Measurements from ENCODE around the gene BIRC7.

The BIRC7 gene

DNA sequence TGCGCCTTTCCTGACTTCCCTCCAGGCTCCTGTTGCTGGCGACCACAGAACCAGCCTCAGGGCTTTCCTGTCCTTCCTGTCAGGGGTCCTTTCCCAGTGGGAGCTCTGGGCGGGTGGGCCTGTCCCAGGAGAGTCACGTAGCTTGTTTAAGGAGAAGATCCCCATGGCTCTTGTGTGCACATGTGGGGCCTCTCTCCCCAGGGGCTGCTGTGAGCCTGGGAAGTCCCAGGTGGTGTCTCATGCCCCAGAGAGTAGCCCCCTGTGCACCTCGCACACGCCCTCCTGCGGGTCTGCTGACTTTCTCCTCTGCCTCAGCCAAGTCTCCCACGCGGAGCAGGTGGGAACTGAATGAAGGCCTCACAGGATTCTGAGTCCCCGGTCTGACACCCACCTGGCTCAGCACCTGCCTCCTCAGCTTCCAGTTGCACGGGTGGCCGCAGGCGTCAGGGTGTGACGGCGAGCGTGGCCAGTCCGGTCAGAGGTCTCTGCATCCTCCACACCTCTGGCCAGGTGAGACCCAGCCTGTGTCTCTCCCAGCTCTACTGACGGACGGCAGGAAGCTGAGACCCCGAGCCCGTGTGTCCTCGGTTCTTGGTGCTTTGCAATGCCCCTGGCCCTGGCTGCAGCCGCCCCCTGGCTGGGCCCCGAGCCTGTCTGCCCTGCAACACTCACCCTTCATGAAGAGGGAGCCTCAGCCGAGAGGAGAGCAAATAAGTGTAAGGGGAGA lies 24.2 kb downstream of the BIRC7 start:
- in situ Hi-C loops (cut with HindIII; ENCODE audit: low sequenced_read_pairs), result loop anchor here (5.0 to 10.0 kb wide), 2 partner anchors 37 to 55 kb away; no protein-coding TSS in a partner anchor

DNA sequence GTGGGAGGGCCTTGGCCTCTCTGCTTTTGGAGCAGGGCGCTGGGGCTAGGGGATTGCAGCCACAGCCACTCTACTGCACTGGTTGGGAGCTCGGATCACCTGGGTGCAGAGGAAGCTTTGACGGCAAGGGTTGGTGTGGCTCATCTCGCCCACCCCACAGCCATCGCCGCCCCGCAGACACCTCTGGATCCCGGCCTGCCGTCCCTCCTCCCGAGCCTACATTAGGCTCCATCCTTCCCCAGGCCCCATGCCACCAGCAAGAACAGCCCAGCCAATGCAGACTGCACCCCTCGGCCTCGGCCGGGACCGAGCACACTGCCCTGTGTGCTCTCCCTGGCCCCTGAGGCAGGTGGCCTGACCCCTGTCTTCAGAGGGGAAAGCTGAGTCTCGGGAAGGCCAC lies 24.8 kb downstream of the BIRC7 start:
- in situ Hi-C loops (cut with HindIII; ENCODE audit: low sequenced_read_pairs), result loop anchor here (10.0 kb wide), 1 partner anchor 56 kb away; no protein-coding TSS in a partner anchor

DNA sequence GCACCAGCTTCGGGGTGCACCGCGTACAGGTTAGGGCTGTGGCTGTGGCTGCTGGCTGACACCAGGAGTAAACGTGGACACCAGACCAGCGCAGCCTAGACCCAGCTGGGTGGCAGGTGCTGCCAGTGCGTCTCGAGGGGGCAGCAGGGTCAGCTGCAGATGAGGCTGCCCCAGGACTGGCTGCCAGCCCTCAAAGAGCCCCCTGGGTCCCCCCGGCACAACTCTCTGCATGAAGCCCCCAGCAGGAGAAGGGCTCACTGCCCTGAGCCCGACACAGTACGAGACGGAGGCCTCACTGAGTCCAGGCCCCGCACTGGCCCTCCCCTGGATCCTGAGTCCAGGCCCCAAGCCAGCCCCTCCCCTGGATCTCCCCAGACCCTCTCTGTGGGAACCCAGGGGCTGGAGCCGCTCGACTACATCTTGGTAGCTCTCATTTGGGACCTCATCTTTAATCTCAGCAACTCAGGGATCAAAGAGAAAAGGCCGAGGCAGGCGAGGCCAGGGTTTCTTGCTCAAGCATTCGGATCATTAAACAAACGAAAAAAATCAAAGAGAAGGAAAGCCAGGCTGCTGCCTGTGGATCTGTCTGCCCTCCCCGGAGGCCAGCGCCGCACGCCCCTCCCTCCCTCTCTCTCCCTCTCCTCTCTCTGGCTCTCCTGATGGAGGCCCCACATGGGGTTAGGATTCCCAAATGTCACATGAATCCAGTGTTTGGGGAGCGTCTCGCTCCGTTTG lies 25.5 kb downstream of the BIRC7 start:
- in situ Hi-C loops (cut with HindIII; ENCODE audit: low sequenced_read_pairs), result loop anchor here (10.0 kb wide), 1 partner anchor 56 kb away; no protein-coding TSS in a partner anchor

DNA sequence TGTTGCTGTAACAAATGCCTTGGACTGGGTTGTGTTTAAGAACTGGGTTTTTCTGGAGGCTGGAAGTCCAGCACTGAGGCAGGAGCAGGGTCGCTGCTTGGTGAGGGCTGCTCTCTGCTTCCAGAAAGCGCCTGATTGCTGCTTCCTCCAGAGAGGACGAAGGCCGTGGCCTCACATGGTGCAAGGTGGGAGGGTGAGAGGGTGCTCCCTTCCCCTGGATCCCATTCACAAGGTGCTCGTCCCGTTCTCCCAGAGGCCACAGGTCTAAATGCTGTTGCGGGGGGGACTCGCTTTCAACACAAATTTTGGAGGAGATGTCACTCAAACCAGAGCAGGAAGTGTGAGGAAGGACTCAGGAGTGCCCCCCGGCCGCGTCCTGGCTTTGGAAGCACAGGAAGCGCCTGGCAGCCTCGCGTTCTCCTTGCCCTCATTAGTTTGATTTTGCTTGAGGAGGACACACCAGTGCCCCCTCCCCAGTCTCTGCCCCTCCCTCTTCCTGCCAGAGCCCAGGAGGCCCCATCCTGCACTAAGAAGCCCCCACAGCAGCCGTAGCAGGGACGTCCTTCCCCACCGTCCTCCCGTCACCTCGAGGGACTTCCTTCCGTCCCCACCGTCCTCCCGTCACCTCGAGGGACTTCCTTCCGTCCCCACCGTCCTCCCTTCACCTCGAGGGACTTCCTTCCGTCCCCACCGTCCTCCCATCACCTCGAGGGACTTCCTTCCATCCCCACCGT lies 26.3 kb downstream of the BIRC7 start:
- in situ Hi-C loops (cut with HindIII; ENCODE audit: low sequenced_read_pairs), result loop anchor here (10.0 kb wide), 1 partner anchor 57 kb away; no protein-coding TSS in a partner anchor

DNA sequence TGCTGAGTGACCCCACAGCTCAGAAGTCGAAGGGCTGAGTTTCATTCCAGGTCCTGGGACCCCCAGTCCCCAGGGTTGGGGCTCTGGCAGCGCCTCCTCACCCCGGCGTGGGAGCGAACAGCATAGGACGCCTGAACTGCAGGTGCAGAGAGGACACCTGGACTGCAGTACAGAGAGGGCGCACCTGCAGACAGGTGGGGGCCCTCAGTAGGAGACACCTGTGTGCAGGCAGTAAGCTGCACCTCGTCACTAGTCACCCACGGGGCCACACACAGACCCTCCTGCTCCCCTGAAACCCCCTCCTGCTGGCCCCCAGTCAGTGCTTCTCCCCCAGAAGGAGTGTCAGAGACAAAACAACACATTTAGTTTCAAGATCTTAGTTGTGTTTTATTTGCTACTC lies 27.1 kb downstream of the BIRC7 start:
- in situ Hi-C loops (cut with HindIII; ENCODE audit: low sequenced_read_pairs), result loop anchor here (10.0 kb wide), 1 partner anchor 58 kb away; no protein-coding TSS in a partner anchor

DNA sequence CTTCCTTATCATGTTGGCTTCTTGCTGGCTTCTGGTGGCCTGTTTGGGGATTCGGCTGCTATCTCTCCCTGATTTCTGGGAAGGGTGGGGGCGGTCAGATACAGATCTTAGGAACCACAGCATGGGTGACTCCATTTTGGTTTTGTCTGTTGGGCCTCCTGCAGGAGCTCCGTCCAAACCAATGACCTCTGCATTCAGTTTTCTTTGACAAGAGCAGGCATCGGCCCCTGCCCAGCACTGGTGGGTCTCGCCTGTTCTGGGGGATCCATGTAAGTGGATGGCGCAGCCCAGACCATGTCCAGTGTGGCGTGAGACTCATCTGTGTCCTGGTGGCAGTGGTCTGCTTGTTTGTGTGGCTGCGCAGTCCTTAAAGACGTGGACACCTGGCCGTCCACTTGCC lies 28.3 kb downstream of the BIRC7 start:
- in situ Hi-C loops (cut with HindIII; ENCODE audit: low sequenced_read_pairs), result loop anchor here (10.0 kb wide), 1 partner anchor 59 kb away; no protein-coding TSS in a partner anchor

DNA sequence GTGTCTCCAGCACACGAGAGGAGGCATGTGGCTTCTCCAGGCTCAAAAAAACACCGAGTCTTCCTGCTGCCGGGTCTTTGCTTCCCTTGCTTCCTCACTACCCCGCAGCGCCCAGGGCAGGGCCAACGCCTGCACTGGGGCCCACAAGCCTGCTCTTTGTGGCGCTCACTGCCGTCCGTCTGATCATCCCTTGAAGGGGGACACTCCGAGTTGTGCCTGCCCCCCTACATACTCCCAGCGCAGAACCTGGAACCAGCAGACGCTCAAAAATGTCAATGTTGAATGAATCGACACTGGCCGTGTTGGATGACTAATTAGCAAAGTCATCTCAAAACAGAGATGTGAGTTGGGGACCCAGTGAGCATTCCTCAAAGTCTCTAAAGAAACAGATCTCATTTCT lies 28.8 kb downstream of the BIRC7 start:
- in situ Hi-C loops (cut with HindIII; ENCODE audit: low sequenced_read_pairs), result loop anchor here (10.0 kb wide), 1 partner anchor 60 kb away; no protein-coding TSS in a partner anchor

DNA sequence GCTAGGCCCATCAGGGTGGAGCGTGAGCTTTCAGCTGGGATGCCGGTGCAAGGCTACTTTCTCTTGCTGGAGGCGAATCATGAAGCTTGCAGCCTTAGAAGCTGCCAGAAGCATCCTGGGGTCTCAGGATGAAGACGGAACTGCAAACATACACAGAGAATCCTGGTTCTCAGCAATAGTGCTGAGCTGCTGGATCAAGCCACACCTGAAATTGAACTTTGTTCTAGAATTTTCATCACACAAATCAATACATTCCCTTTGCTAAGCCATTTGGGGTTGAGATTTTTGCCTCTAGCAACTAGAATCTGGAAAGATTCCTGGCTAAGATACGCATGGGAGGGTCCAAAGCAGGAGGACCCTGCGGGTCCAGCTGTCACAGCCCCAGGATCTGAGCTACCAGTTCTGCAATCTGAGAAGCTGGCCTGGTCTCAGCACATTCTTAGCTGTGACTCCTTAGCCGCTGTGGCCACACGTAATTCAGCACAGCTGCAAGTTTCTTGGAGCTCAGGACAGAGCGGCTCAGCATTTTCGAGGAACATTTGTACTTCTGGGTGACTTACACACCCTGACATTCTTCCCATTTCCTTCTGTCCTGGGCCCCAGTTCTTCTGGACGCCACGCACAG lies 30.3 kb downstream of the BIRC7 start:
- in situ Hi-C loops (cut with HindIII; ENCODE audit: low sequenced_read_pairs), result loop anchor here (10.0 kb wide), 1 partner anchor 61 kb away; no protein-coding TSS in a partner anchor

DNA sequence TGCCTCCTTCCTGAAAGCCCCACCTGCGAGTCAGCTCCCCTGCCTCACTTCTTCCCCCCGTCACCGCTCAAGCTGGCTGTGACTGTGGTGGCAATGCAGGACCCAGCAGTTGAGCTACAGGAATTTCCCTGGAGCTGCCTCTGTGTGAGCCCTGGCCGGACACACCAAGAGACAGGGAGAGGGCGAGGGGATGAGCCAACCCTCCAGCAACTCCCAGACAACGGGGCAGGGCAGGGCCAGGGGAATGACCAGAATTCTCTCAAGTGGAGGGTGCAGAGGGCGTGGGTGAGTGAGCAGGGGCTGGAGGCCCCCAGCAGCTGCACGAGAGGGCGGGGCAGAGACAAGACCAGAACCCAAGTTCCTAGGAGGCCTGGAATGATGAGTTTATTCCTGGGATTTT lies 32.0 kb downstream of the BIRC7 start:
- in situ Hi-C loops (cut with HindIII; ENCODE audit: low sequenced_read_pairs), result loop anchor here (10.0 kb wide), 1 partner anchor 63 kb away; no protein-coding TSS in a partner anchor

DNA sequence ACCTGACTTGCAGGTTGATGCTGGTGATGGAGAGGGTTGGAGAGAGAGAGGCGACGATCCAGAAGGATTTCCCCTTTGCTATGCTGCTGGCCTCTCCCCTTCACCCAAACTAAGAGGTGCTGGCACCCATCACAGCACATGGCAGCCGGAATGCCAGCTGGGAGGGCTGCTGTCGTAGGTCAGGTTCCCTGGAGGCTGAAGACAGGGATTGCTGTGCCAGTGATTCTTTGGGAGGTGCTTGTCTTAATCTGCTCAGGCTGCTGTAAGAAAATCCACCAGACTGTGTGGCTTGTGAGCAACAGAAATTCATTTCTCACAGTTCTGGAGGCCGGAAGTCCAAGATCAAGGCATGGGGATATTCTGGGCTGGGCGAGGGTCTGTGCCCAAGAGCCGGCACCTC lies 32.6 kb downstream of the BIRC7 start:
- in situ Hi-C loops (cut with HindIII; ENCODE audit: low sequenced_read_pairs), result loop anchor here (10.0 kb wide), 1 partner anchor 63 kb away; no protein-coding TSS in a partner anchor

DNA sequence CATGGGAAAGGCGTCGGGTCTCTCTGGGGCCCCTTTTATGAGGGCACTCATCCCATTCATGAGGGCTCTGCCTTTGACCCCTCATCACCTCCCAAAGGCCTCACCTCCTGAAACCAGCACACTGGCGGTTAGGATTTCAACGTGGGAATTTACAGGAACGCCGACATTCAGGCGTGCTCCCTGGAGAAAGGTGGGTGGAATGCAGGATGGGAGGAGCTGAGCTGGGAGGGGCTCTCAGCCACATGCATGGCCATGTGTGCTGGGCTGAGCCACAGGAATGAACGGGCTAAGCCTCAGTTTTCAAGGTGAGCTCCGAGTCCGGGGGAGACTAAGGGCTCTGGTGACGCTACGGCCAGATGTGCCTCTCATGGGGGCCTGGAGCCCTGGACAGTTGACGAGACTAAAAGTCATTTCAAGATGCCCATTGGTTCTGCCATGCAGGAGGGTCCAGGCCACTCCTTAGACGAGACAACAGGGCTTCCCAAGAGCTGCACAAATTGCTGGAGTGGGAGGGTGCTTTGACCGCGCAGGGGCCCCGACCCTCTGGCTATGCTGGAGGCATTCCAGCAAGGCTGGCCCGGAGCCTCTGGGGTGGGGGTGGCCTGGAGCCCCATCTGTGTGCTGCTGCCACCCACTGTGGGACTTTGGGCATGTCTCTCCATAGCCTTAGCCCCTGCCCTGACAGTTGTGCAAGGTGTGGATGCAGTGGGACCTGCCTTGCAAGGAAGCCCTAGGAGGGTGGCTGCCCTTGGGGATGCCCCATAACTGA lies 33.1 kb downstream of the BIRC7 start:
- in situ Hi-C loops (cut with HindIII; ENCODE audit: low sequenced_read_pairs), result loop anchor here (10.0 kb wide), 1 partner anchor 64 kb away; no protein-coding TSS in a partner anchor

DNA sequence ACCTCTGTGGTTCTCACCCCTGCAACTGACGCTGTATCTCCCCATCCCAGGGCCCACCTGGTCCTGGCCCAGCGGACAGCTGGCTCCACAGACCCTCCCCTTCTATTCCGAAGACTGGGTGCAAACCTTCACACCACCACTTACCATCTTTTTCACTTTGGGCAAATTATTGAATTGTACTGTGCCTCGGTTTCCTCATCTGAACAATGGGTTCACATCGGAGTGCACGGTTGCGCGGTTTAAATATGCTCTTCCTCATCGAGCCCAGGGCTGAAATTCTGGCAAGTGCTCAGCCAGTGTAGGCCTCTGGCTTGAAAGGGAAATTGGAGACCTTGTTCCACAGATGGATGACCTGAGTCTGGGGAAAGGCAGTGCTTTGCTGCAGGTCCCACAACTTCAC lies 34.0 kb downstream of the BIRC7 start:
- in situ Hi-C loops (cut with HindIII; ENCODE audit: low sequenced_read_pairs), result loop anchor here (10.0 kb wide), 1 partner anchor 65 kb away; no protein-coding TSS in a partner anchor

DNA sequence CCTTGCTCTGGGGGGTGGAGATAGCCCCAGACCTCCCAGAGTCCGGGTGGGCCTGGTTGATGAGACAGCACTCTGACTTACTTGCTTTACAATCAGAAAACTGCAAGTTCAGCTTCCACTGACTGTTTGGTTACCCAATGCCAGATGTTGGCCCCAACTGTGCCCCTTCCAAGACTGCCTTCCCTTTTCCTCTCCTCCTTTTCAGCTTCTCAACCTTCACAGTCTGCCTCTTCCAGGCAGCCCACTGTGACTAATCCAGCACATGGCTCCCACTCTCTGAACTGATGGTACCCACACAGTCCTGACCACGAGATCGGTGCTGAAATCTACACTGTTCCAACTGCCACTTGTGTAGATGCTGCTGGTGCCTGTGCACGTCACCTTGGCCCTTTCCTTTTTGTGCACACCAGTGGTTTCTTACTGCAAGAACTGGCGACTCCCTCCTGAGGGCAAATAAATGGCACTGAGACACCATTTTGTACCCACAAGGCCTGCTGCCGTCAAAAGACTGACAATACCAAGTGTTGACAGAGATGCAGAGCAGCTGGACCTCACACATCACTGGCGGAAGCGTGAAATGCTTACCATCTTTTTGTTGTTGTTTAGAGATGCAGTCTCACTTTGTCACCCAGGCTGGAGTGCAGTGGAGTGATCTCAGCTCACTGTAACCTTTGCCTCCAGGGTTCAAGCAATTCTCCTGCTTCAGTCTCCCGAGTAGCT lies 35.1 kb downstream of the BIRC7 start:
- in situ Hi-C loops (cut with HindIII; ENCODE audit: low sequenced_read_pairs), result no loop called here

DNA sequence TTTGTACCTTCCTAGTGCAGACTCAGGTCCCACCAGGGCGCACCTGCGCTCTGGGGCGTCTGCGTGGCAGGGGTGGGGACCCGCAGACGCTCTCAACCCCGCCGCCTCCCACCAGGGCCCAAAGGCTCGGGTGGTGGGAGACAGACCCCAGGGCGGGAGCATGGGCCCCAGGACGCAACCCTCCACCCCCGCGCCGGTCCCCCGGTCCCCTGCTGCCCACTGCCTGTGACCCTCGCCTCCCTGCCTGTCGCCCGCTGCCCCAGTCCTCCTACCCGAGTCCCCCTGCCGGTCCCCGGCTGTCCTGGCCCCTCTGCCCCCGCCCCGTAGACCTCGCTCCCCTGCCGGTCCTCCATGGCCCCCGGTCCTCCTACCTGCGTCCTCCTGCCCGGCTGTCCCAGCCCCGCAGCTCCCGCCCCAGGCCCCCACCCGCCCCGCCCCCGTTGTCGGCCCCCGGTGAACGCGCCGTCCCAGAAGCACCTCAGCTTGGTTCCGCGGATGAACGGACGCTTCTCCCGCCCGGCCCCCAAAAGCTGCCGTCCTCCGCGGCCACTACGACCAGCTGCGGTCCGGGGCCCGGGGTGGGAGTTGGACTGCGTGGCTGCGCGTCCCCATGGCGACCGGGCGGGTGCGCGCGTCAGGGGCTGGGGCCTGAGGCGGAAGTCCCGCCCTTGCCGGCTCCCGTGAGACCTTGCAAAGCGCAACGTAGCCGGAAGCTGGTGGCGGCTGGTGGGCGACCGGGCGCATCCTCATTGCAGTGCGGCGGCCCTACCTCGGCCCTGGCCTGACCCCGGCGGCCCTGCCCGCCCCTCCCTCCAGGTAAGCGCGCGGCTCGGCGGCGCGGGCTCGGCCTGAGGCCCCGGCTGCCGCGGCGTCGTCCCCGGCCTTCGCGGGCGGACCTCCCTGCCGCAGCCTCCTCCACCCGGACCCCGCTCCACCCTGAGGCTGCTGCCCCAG lies 36.7 kb downstream of the BIRC7 start, which contains the start of gene ARFGAP1:
TSS of gene ARFGAP1 (plus strand) at position 709 of the 954 bp plus-strand sequence. CDS start 2,768 bp downstream, outside the sequence.
- in situ Hi-C loops (cut with HindIII; ENCODE audit: low sequenced_read_pairs), result no loop called here

DNA sequence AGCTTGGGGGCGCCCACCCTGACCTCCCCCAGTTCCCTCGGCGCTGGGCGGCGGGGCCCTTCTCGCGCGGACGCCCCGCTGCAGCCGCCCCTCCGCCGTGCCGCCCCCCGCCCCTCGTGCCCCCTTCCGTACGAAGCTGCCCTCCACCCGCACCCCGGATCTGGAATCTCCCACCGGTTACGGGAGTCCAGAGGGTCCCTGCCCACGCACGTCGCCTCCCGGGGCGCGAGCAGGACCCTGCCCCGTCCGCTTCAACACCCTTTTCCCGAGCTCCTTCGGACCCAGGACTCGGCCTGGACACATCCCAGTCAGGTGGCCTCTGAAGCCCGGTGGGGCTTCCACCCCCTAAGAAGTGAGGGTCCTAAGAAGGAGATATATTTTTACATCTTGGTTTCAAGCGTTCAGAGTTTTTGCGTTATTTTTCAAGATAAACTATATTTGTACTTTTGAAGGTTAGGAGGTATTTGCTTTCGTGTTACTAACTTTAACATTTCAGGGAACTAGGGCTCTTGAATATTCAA lies 37.4 kb downstream of the BIRC7 start:
- in situ Hi-C loops (cut with HindIII; ENCODE audit: low sequenced_read_pairs), result no loop called here

DNA sequence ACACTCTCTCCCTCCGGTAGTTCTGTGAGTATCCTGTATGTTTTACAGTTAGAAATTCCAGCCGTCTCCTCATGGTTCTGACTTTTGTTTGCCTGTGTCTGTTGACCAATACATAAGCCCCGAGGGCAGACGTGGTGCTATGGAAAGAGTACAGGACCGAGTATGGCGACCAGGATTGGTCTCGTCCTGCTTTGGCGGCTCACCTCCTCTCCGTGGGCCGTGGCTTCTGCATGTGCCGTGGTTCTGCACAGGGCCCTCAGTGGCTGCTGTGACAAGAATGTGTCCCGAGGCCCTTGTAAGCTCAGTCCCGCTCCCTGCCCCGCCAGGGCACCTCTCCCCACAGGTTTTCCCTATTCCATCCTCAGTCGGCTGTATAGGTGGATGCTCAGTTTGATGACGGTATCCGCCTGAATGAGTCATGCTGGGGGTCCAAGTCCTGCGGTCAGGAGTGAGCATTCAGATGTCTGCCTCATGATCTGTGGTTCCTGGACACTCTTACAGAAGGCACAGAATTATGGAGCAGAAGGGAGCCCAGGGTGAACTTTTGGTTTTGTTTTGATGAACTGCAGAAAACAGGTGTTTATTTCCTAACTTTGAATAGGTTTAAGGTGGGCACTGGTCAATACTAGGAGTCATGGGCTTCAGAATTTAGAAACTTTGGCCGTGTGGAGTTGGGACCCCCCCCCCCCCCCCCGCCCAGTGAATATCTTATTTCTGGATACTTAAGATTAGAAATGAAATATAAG lies 38.1 kb downstream of the BIRC7 start:
- in situ Hi-C loops (cut with HindIII; ENCODE audit: low sequenced_read_pairs), result no loop called here

All from endothelial cell of hepatic sinusoid (primary cell).